Measurements from ENCODE around the gene PARP2.
"Not testable (repeated sequence)": the region's sequence is repeated elsewhere in the genome, so short reads cannot be mapped to it uniquely, and the experiment has no call there.

Gene PARP2

DNA sequence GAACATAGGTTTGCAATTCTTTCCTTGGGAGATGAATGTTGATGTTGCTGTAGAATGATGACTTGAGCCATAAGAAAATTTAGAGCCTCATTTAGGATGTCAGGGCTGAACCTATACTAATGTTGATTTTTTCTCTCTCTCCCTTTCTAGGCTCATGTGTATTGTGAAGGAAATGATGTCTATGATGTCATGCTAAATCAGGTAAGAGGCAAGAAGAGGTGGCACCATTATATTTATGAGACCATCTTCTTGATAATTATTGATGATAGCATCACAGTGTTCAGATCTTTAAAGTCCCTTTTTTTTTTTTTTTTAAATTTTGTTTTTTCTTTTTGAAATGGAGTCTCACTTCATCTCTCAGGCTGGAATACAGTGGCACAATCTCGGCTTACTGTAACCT lies 3.3 kb downstream of the PARP2 start:
- DNase-seq (ENCODE audit: low spot score) = no peak

GRCh38 chr14:20347747-20348146 lies 4.3 kb downstream of the PARP2 start:
- no peak for DNase-seq (ENCODE audit: low spot score)

DNA sequence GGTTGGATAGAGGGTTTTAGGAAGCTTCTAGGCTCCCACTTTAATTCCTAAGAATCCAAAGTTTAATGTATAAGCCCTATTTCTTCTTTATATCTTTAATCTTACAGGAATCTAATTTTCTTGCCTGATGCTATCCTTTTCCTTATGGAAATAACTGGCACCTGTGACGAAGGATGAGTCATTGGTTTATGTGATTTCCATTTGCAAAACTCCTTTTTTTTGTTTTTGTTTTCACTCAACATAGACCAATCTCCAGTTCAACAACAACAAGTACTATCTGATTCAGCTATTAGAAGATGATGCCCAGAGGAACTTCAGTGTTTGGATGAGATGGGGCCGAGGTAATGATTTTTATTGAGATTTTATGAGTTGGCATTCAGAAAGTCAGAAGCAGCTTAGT lies 6.8 kb downstream of the PARP2 start:
- DNase-seq (ENCODE audit: low spot score) = no peak

DNA sequence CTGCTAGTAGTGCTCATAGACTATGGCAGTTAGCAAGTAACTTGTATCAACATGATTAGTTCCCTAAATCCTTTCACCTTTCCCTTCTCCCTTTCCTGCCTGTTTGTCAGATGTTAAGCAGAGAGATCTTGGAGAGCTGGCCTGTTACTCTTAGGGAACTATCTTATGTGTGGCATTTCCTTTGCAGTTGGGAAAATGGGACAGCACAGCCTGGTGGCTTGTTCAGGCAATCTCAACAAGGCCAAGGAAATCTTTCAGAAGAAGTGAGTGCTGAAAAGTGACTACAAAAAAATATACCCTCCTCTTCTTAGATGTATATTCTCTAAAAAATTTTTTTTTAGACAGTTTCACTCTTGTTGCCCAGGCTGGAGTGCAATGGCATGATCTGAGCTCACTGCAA lies 7.4 kb downstream of the PARP2 start:
- no peak for DNase-seq (ENCODE audit: low spot score)

GRCh38 chr14:20356422-20356821 lies 13.0 kb downstream of the PARP2 start:
- no peak for DNase-seq (ENCODE audit: low spot score)

DNA sequence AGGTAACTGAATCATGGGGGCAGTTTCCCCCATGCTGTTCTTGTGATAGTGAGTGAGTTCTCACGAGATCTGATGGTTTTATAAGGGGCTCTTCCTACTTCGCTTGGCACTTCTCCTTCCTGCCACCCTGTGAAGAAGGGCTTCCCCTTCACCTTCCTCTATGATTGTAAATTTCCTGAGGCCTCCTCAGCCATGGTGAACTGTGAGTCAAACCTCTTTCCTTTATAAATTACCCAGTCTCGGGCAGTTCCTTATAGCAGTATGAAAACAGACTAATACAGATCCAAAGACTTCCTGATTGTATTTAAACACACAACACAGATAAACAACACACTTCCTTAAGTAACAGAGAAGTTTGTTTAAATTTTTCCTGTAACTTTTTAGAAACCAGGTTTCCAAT lies 15.0 kb downstream of the PARP2 start:
- DNase-seq (ENCODE audit: low spot score) = not testable (repeated sequence)

- DNase-seq (ENCODE audit: low spot score) = no peak
Observed at GRCh38 chr14:20365928-20366327, 22.5 kb downstream of the PARP2 start.

DNA sequence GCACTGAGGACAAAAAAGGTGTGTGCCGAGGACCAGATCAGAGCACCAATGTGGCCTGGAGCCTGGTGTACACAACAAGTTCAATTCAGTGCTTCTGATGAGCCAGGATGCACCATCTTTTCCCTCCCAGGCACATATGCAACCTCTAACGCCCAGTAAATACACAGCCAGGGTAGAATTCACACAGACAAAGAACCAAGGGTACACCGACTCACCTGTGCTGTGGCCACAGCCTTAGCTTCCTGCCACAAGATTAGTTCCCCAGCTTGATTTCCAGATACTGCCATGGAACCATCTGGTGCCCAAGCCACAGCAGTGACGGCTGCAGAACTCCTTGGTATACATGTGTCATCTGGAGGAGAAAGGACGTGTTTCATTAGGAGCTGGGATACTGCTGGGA lies 29.4 kb downstream of the PARP2 start:
- no peak for DNase-seq (ENCODE audit: low spot score)

GRCh38 chr14:20375471-20375870 lies 32.0 kb downstream of the PARP2 start:
- no peak for DNase-seq (ENCODE audit: low spot score)

GRCh38 chr14:20376071-20376588 lies 32.7 kb downstream of the PARP2 start:
- DNase-seq (ENCODE audit: low spot score) = peak; percentile 86

- DNase-seq (ENCODE audit: low spot score) = no peak
Observed at GRCh38 chr14:20377171-20377570, 33.7 kb downstream of the PARP2 start.

- no peak for DNase-seq (ENCODE audit: low spot score)
Observed at GRCh38 chr14:20379743-20380142, 36.3 kb downstream of the PARP2 start.

DNA sequence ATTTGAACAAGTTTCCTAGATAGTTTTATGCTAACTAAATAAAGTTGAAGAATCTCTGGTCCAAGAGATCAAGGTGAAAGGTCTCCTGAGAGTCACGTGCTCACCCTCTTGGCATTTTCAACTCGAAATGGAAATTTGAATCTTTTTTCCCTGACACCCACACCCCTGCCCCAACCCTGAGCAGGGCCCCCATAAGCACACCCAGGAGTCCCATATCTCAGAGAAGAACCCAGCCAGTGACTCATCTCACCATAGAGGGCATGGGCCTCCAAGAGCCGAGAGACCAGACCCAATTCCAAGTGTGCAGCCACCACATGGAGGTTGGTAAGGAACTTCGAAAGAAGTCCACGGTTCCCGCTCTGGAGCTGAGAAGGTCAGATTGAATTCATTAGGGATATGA lies 37.2 kb downstream of the PARP2 start:
- DNase-seq (ENCODE audit: low spot score) = no peak

DNA sequence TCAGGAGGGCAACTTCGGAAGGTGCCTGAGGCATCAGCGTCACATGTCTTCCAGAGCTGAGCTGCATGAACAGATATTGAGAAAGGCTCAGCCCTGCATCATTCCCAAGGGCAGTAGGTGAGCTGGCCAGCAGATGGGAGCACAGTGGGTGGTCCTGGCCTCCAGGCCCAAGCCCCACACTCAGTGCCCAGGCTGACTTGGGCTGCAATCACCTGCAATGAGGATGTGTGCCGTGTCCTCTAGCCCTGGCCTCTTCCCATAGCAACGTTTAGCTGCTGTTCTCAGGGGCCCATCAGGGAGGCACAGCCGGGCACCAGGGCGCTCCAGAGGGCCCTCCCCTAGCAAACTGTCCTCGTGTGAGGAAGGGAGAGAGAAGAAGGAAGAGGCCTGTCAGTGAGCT lies 37.9 kb downstream of the PARP2 start:
- DNase-seq (ENCODE audit: low spot score) = no peak

DNA sequence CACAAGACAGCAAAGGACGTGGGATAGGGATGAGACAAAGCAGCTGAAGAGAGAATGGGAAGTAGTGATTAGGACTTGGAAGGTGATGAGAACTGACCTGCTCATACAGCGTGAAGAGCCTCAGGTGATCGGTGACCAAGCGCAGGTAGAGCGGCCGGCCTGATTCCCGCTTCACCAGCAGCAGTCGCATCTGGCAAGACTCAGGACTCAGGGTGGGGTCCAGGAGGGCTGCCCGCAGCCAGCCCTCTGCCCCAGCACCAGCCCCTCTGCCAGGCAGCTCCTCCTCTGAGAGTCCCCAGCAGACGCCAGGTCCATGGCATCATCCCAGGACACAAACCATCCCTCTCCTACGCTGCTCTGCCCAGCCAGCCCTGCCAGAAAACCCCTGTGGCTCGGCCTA lies 39.1 kb downstream of the PARP2 start:
- DNase-seq (ENCODE audit: low spot score) = no peak

DNA sequence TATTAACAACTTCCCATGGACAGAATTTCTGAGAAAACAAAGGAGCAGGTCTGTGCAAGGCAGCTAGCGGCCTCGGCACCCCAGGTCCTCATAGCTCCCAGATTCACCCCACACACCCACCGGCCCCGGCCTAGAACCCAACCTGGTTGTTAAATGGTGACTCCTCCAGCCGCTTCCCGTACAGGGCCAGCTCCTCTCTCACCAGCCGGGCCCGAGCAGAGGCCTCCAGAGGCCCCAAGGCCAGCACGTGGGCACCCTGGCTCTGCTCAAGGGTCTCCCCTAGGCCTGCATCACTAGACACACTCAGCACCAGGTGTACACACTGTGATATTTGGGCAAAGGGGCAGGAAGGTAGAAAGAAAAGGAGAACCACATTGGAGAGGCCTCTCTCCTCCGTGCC lies 39.6 kb downstream of the PARP2 start:
- no peak for DNase-seq (ENCODE audit: low spot score)

- DNase-seq (ENCODE audit: low spot score) = no peak
Observed at GRCh38 chr14:20383636-20384035, 40.2 kb downstream of the PARP2 start.

GRCh38 chr14:20384321-20384720 lies 40.9 kb downstream of the PARP2 start:
- DNase-seq (ENCODE audit: low spot score) = no peak

DNA sequence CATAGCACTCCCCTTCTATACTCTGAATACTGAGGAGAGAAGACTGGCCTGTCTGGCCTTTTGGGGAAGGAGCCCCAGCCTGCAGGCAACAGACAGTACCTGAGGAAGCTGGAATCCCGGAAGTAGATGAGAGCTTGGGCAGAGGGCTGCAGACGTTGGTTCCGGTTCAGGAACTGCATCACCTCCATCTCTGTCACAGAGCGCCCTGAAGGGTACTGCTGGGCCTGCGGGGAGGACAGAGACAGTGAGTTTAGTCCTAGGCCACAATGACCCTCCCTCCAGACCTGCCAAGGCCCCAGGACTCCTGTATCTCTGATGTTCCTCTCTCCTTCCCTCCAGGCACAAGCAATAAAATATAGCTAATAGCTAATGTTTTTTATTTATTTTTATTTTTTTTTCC lies 41.5 kb downstream of the PARP2 start:
- no peak for DNase-seq (ENCODE audit: low spot score)

- no peak for DNase-seq (ENCODE audit: low spot score)
Observed at GRCh38 chr14:20386276-20386855, 42.9 kb downstream of the PARP2 start.

GRCh38 chr14:20387576-20387975 lies 44.1 kb downstream of the PARP2 start:
- DNase-seq (ENCODE audit: low spot score) = no peak

DNA sequence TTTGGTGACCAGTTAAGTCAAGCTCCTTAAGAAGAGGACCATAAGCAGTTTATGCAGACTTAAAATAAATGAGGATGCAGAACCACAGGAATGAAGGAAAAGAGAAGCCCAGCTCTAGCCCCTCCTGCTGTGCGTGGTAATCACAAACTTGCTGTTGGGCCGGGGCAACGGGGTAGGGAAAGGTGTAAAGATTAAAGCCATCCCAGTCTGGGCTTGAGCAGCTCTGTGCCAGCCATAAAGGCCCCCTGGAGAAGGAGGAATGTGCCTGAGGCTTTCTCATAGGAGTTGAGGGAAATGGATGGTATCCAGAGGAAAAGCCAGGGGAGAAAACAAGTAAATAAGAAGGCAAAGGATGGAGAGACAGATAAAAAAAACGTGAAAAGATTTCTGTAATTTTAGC lies 44.7 kb downstream of the PARP2 start:
- DNase-seq (ENCODE audit: low spot score) = no peak

- DNase-seq (ENCODE audit: low spot score) = no peak
Observed at GRCh38 chr14:20391505-20391904, 48.1 kb downstream of the PARP2 start.

DNA sequence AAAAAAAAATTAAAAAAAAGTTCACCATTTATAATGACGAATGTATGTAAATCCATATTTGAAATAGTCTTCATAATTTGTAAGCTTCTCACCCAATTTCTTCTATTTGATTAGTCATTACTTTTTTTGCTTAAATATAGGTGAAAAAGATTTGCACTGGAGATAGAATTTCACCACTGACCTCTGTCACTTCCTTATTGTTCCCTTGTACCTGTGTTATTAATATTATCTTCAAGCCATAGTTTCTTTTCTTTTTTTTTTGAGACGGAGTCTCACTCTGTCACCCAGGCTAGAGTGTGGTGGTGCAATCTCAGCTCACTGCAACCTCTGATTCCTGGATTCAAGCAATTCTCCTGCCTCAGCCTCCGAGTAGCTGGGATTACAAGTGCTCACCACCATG lies 54.1 kb downstream of the PARP2 start:
- DNase-seq (ENCODE audit: low spot score) = no peak

DNA sequence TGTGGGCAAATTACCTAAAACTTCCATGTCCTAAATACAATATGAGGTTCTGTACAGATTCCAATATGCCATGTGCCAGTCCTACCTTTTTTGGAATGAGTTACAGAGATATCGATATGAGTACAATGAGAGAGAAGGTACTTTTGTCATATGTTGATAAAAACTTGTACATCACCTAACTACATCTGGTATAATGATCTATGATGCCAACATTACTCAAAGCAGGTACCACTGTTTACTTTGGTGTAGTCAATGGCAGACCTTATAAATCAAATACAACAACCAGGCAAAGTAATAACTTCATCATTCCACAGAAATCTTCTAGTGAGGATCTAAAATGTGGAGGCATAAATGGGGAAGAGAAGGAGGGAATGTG lies 57.1 kb downstream of the PARP2 start:
- DNase-seq (ENCODE audit: low spot score) = no peak
